Fibroblast of mammary gland (primary cell): ENCODE data around the gene TMEM273.

Source experiments
- DNase-seq: peaks from one replicate; pipeline ENCODE4 v3.0.0-alpha.2; 2010; ENCODE audit warnings: low read depth
- H3K4me3 ChIP-seq: 2 replicates; pipeline ENCODE4 v1.5.1; 2011; ENCODE audit warnings: low read depth, mild to moderate bottlenecking, low read length, moderate library complexity; ENCODE audit not compliant: control insufficient read depth
- CTCF ChIP-seq: conservative IDR thresholded peaks from 2 replicates; pipeline ENCODE4 v1.5.1; 2011; ENCODE audit warnings: low read depth, low read length, inconsistent platforms; ENCODE audit not compliant: control insufficient read depth, insufficient read depth

Gene TMEM273

GRCh38 chr10:49141541-49142332 is 46.5 kb downstream of the TMEM273 start:
- DNase-seq: no peak
- TF ChIP-seq CTCF: no peak
- no peak overlapping the region for H3K4me3 ChIP-seq

- peak; percentile 63 for DNase-seq
- no peak overlapping the region for H3K4me3 ChIP-seq
- no peak for TF ChIP-seq CTCF
These were observed 47.6 kb downstream of the TMEM273 start for GRCh38 chr10:49140304-49141177.

- TF ChIP-seq CTCF: no peak
- no peak overlapping the region for H3K4me3 ChIP-seq
- peak; percentile 99 for DNase-seq
These were observed 48.4 kb downstream of the TMEM273 start for GRCh38 chr10:49139846-49140195.

GRCh38 chr10:49139028-49139845 is 49.0 kb downstream of the TMEM273 start:
- TF ChIP-seq CTCF: no peak
- H3K4me3 ChIP-seq: no peak overlapping the region
- DNase-seq: peak; percentile 88

- no peak for TF ChIP-seq CTCF
- peak; percentile 82 for DNase-seq
These were observed 49.8 kb downstream of the TMEM273 start for GRCh38 chr10:49138361-49138891.

GRCh38 chr10:49136525-49136924 is 51.7 kb downstream of the TMEM273 start:
- no peak for DNase-seq
- no peak overlapping the region for H3K4me3 ChIP-seq
- no peak for TF ChIP-seq CTCF

More at GRCh38 chr10:49138361-49138891, 49.8 kb downstream of the TMEM273 start:
- no peak overlapping the region for H3K4me3 ChIP-seq
